GM21529 (cell line): ENCODE measurements around the gene LCTL.
"Not testable (repeated sequence)": the region's sequence is repeated elsewhere in the genome, so short reads cannot be mapped to it uniquely, and the experiment has no call there.

Experiments
- ATAC-seq: cut with Tn5 transposase; IDR thresholded peaks from one replicate; pipeline ENCODE4 v1.9.1; 2021; ENCODE audit not compliant: unreplicated experiment

LCTL gene

DNA sequence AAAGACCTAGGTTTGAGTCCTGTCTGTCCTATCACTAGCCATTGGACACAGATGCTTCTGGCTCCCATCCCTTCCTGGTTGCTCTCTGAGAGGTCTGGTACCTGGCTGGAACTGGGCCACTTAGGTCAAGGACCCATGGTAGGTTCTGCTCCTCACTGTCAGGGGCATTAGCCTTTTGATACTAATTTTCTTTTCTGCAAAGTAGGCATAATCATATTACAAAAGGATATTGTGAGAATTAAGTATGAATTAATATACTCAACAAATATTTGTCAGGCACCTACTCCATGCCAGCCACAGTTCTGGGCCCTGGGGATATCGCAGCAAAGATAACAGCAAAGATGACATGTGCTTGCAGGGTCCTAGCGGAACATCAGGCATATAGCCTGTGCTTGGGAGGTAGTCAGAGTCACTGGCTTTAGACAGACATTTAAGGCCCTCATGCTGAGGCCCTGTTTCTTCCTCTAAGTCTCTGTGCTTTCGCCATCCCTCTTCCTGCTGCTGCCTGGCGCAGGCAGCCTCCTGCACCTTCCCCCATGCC lies 25.6 kb upstream of the LCTL start:
- ATAC-seq, result no peak

DNA sequence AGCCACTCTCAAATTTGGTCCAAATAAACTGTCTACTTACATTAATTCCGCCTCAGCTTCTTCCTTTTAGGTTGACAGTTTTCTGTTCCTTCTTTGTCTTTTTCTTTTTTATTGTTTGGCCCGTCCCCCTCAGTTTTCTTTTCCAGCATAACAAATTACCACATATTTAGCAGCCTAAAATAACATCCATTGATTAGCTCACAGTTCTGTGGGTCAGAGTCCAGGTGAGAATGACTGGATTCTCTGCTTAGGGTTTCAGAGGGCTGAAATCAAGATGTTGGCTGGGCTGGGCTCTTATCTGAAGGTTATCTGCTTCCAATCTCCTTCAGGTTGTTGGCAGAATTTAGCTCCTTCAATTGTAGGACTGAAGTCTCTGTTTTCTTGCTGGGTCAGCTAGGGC lies 24.6 kb upstream of the LCTL start:
- ATAC-seq, result no peak

DNA sequence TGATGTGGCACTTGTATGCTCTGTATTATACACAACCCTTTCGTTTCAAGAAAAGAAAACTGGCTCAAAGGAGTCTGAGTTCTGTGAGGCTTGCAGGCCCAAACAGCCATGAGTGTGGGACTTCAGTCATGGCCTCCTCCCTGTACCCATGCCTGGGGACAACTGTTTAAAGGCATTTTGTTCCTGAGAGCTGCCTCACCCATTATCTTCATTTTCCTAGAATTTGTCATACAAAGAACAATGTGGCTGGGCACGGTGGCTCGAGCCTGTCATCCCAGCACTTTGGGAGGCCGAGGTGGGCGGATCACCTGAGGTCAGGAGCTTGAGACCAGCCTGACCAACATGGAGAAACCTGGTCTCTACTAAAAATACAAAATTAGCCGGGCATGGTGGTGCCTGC lies 23.6 kb upstream of the LCTL start:
- ATAC-seq, result not testable (repeated sequence)

DNA sequence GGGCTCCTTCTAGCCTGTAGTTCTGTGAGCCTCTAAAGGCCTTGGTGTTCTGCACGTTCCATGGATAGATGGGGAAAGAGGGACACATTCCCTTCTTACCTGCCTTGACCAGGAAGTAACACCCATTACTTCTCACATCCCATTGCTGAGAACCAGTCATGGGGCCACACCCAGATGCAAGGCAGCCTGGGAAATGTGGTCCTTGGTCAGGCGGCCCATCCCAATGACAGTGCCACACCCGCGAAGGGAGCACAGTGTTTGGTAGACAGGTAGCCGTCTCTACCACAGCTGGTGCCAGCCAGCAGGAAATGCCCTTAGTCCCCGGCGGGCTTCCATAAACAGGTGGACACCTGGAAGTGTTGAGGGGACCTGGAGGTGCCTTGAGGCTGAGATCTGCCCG lies 23.2 kb upstream of the LCTL start:
- ATAC-seq, result no peak

GRCh38 chr15:66588537-66588936 lies 22.7 kb upstream of the LCTL start:
- ATAC-seq, result no peak

- ATAC-seq, result no peak
Measured at GRCh38 chr15:66587749-66588148, 22.0 kb upstream of the LCTL start.

- ATAC-seq, result no peak
Measured at GRCh38 chr15:66587020-66587419, 21.2 kb upstream of the LCTL start.

- ATAC-seq, result no peak
Measured at GRCh38 chr15:66586155-66586976, 20.6 kb upstream of the LCTL start.

GRCh38 chr15:66581972-66582537 lies 16.3 kb upstream of the LCTL start:
- ATAC-seq, result no peak

DNA sequence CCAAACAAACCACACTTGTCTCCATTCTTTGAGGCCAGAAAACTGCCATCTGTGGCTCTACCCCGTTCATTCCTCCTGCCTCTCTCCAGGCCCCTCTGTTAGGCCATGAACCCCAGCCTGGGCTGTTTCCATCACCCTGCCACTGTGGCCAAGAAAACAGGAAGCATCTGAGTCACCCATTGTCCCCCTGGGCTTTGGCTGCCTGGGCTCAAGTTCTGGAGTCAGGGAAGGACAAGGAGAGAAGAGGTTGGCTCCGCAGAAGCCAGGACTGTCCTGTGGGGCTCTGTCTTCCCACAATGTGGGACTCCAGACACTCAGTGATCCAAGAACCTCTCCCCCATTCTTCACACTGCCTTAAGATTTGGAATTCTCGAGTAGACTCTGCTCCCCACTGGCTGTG lies 14.8 kb upstream of the LCTL start:
- ATAC-seq, result no peak

GRCh38 chr15:66578286-66578875 lies 12.6 kb upstream of the LCTL start:
- no peak for ATAC-seq

DNA sequence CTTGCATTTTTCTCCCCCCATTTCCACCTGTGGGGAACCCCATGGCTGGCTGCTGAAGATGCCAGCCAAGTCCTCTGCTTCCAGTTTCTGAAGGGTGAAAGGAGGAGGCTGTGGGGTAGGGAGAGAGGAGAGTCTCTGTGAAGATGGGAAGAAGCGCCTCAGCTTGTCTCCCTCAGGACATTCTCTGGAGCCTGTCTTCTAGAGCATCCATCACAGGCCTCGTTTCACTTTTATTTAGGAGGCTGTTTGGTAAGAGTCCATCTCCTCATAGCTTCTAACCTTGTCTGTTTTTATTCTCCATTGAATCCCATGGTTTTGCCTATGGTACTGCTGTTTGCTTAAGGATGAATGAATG lies 8.8 kb upstream of the LCTL start:
- no peak for ATAC-seq

- no peak for ATAC-seq
Measured at GRCh38 chr15:66573719-66574595, 8.2 kb upstream of the LCTL start.

GRCh38 chr15:66573348-66573718 lies 7.5 kb upstream of the LCTL start:
- no peak for ATAC-seq

DNA sequence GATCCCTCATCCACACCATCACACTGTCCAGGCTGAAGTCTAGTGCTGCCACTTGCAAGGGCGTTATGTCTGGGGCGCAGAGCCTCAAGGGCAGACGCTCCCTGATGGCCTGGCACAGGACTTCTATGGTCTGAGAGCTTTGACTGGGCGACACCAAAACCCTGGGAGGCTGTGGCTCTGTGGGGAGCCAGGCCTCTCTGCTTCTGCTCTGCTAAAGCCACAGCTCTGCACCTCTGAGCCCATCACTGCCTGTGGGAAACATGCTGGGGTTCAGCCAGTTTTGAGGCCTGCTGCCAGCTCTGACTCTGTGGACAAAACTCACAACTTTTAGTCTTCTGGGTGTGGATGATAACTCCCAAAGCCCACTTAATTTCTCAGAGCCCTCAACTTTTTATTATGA lies 6.3 kb upstream of the LCTL start:
- no peak for ATAC-seq

DNA sequence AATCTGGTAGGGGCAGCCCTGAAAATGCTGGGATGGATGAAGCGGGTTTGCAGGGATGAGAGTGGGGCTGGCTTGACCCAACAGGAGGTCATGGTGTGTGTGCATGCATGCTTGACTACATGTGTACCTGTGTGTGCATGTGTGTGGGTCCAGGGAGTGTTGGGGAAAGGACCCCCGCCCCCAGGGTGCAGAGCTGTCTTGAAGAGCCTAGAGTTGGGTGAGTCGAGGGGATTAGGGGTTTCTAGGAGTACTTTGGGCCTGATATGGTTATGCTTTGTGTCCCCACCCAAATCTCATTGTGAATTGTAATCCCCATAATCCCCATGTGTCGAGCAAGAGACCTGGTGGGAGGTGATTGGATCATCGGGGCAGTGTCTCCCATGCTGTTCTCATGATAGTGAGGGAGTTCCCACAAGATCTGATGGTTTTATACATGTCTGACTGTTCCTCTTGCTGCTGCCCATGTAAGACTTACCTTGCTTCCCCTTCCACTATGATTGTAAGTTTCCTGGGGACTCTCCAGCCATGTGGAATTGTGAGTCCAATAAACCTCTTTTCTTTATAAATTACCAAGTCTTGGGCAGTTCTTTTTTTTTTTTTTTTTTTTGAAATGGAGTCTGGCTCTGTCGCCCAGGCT lies 5.2 kb upstream of the LCTL start:
- no peak for ATAC-seq

- no peak for ATAC-seq
Measured at GRCh38 chr15:66570327-66570726, 4.5 kb upstream of the LCTL start.

DNA sequence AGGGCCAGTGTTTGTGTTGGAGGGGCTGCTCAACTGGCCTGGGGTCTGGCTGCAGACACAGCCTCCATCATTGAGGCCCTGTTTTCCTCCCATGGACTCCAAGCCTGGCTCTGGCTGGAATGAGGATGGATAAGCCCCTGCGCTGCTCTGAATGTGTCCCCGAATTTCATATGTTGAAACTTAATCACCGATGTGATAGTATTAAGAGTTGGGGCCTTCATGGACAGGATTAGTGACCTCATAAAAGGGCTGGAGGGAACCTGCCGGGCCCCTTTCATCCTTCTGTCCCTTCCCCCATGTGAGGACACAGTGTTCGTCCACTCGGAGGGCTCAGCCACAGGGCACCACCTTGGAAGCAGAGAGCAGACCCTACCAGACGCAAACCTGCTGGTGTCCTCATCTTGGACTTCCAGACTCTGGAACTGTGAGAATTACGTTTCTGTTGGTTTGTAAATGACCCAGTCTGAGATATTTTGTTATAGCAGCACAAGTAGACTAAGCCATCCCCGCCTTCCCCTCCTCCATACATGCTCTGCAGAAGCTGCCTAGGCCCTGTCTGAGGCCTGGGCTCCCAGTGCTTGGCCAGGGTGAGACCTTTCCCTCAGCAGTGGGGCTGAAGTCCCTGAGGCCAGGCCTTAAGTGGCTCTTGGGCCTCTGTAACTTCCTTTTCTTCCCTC lies 3.8 kb upstream of the LCTL start:
- ATAC-seq, result no peak

DNA sequence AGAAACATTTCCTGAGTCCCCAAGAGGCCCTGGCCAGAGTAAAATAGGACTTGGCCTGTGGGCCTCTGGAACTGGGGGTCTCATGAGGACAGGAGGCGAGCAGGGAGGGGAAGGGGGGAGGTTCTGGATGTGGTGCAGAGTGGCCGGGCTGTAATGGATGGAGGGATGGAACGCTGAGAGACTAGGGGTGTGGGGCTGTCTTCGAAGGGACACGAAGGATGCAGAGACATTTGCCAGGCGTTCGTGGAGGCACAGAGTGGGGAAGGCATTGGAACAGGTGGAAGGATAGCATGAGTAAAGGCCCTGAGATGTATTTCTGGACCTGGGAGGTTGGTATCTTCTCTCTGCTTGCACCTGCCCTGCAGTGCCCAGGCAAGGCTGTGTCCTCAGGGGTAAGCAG lies 2.1 kb upstream of the LCTL start:
- no peak for ATAC-seq

DNA sequence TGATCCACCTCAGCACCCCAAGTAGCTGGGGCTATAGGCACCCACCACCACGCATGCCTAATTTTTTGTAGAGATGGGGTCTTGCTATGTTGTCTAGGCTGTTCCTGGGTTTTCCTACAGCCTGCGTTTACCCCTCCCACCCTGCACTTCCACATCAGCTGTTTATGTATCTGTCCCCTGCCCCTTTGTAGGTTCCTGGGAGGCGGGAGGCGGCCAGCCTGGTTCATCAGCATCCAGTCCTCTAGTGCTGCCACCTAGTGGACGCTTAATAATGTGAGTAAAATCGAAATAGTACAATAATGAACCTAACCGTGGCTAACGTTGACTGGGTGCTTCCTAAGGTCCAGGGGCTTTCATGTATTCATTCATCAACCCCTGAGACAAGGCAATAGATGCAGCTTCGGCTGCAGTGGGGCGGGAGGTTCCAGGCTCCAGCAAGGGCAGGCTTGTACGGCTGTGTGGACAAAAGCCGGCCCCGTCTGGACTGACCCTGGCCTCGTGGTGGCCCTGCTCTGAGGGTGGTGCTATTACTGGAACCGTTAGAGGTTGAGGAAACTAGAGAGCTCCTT lies 1.2 kb upstream of the LCTL start:
- ATAC-seq, result no peak
